Measurements from ENCODE around the gene LMX1A. TPM values are rescaled to one million over a fixed set of nuclear protein-coding genes. Genes with fewer than 3 reads are reported as not detected.

LMX1A gene
- polyA plus RNA-seq, 3 donors: not detected

DNA sequence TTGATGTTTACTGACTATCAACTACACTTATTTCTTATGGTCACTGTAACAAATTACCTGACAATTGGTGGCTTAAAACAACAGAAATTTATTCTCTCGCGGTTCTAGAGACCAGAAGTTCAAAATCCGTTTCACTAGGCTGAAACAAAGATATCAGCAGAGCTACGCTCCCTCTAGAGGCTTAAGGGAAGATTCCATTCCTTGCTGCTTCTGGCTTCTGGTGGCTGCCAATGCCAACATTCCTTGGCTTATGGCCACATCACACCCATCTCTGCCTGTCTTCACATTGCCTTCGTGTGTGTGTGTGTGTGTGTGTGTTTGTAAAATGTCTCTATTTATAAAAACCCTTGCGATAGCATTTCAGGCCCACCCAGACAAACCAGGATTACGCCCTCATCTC lies 66.4 kb downstream of the LMX1A start:
- Histone ChIP-seq H3K4me3 (replicated peaks in 1 of 3; ENCODE audit: low read depth in 2 of 3, low read length in 3 of 3) (no peak overlapping the region), H3K79me2 (ENCODE audit: insufficient read depth, low read length) (no peaks in the 10 kb centered on the region), H3K36me3 (replicated peaks in 1 of 2; ENCODE audit: control insufficient read depth in 1 of 2, insufficient read depth in 2 of 2, low read length in 2 of 2) (no peaks in the 10 kb centered on the region), H4K20me1 (ENCODE audit: insufficient read depth, low read length) (no peaks in the 10 kb centered on the region), H3K4me2 (replicated peaks; ENCODE audit: extremely low read depth, low read length, poor library complexity, severe bottlenecking) (no peak overlapping the region), H3K9ac (ENCODE audit: insufficient read depth, low read length, poor library complexity, severe bottlenecking) (no peak overlapping the region), H3K4me1 (ENCODE audit: control insufficient read depth in 1 of 2, insufficient read depth in 2 of 2, low read length in 2 of 2) (no peaks in the 10 kb centered on the region), H3K27ac (ENCODE audit: low read depth in 1 of 2, low read length in 2 of 2) (no peak overlapping the region), H3K27me3 (ENCODE audit: control insufficient read depth in 2 of 2, insufficient read depth in 2 of 2, low read length in 2 of 2) (peaks cover 2 to 3% of the 10 kb centered on the region in 2 donors), H2AFZ (ENCODE audit: insufficient read depth, low read depth, low read length, poor library complexity, severe bottlenecking) (no peak overlapping the region), H3K9me3 (replicated peaks in 1 of 2; ENCODE audit: control insufficient read depth in 1 of 2, insufficient read depth in 1 of 2, low read length in 2 of 2) (no peaks in the 10 kb centered on the region)
- H3K4me1 Mint-ChIP-seq: no peaks in the 10 kb centered on the region
- TF ChIP-seq, protein P1, sequence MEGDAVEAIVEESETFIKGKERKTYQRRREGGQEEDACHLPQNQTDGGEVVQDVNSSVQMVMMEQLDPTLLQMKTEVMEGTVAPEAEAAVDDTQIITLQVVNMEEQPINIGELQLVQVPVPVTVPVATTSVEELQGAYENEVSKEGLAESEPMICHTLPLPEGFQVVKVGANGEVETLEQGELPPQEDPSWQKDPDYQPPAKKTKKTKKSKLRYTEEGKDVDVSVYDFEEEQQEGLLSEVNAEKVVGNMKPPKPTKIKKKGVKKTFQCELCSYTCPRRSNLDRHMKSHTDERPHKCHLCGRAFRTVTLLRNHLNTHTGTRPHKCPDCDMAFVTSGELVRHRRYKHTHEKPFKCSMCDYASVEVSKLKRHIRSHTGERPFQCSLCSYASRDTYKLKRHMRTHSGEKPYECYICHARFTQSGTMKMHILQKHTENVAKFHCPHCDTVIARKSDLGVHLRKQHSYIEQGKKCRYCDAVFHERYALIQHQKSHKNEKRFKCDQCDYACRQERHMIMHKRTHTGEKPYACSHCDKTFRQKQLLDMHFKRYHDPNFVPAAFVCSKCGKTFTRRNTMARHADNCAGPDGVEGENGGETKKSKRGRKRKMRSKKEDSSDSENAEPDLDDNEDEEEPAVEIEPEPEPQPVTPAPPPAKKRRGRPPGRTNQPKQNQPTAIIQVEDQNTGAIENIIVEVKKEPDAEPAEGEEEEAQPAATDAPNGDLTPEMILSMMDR (IDR thresholded peaks at IDR 0.05): no peak
- H3K4me3 Mint-ChIP-seq: no peak overlapping the region
- intact Hi-C loops (cut with micrococcal nuclease): no loop called here
- H3K27ac Mint-ChIP-seq: no peak overlapping the region
- WGBS (ENCODE audit: insufficient coverage): 93% methylated on average over 4 of the region's 7 CpGs
- H3K36me3 Mint-ChIP-seq: no peaks in the 10 kb centered on the region
- H3K9me3 Mint-ChIP-seq: no peaks in the 10 kb centered on the region
- DNase-seq: no peak
- H3K27me3 Mint-ChIP-seq (ENCODE audit: low read depth in 3 of 3): peaks cover 6 to 11% (median 9%) of the 10 kb centered on the region in 3 donors

DNA sequence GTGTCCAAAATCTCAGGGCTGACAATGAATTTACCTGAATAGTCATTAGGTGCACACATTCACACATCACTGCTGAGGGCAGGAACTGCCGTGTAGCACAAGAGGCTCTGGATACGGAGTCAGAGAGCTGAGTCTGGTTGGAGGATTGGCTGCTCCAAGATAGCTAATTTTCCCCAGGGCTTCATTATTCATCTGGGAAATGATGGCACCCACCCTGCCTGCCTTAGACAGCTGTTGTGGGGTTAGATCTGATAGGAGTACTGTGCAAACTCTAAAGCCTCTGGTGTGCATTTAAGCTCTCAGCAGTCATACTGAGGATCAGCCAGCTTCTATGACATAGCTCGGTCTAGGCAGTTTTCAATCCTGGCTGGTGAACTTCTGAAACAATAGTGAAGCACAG lies 67.0 kb downstream of the LMX1A start:
- H3K27me3 Mint-ChIP-seq (ENCODE audit: low read depth in 3 of 3): peaks cover 6 to 10% (median 9%) of the 10 kb centered on the region in 3 donors
- WGBS (ENCODE audit: insufficient coverage): 77% methylated on average over 2 of the region's 3 CpGs
- H2AFZ ChIP-seq (ENCODE audit: insufficient read depth, low read depth, low read length, poor library complexity, severe bottlenecking): no peak overlapping the region
- no peaks in the 10 kb centered on the region for H3K36me3 ChIP-seq (replicated peaks in 1 of 2; ENCODE audit: control insufficient read depth in 1 of 2, insufficient read depth in 2 of 2, low read length in 2 of 2)
- H3K4me1 ChIP-seq (ENCODE audit: control insufficient read depth in 1 of 2, insufficient read depth in 2 of 2, low read length in 2 of 2): no peaks in the 10 kb centered on the region
- H3K9ac ChIP-seq (ENCODE audit: insufficient read depth, low read length, poor library complexity, severe bottlenecking): no peak overlapping the region
- H3K79me2 ChIP-seq (ENCODE audit: insufficient read depth, low read length): no peaks in the 10 kb centered on the region
- H3K36me3 Mint-ChIP-seq: no peaks in the 10 kb centered on the region
- no peak overlapping the region for H3K27ac Mint-ChIP-seq
- TF ChIP-seq, protein P1 (IDR thresholded peaks at IDR 0.05): no peak
- H3K4me2 ChIP-seq (replicated peaks; ENCODE audit: extremely low read depth, low read length, poor library complexity, severe bottlenecking): no peak overlapping the region
- peaks cover 2 to 3% of the 10 kb centered on the region in 2 donors for H3K27me3 ChIP-seq (ENCODE audit: control insufficient read depth in 2 of 2, insufficient read depth in 2 of 2, low read length in 2 of 2)
- no peaks in the 10 kb centered on the region for H3K9me3 Mint-ChIP-seq
- H3K9me3 ChIP-seq (replicated peaks in 1 of 2; ENCODE audit: control insufficient read depth in 1 of 2, insufficient read depth in 1 of 2, low read length in 2 of 2): no peaks in the 10 kb centered on the region
- H3K4me3 Mint-ChIP-seq: no peak overlapping the region
- H4K20me1 ChIP-seq (ENCODE audit: insufficient read depth, low read length): no peaks in the 10 kb centered on the region
- no peak for DNase-seq
- no peaks in the 10 kb centered on the region for H3K4me1 Mint-ChIP-seq
- intact Hi-C loops (cut with micrococcal nuclease): no loop called here
- H3K27ac ChIP-seq (ENCODE audit: low read depth in 1 of 2, low read length in 2 of 2): no peak overlapping the region
- H3K4me3 ChIP-seq (replicated peaks in 1 of 3; ENCODE audit: low read depth in 2 of 3, low read length in 3 of 3): no peak overlapping the region
